ENCODE results near the gene NR2F1-AS1. TPM values are rescaled to one million over a fixed set of nuclear protein-coding genes. Genes with fewer than 3 reads are reported as not detected.

Gene NR2F1-AS1
- total RNA-seq, 1 donor from 2014 or later = 60.7 TPM

- DNase-seq (ENCODE audit: low spot score in 2 of 2) = no peak
- FAIRE-seq = no peak
Measured at GRCh38 chr5:93591323-93591945, 10.4 kb upstream of the NR2F1-AS1 start.

DNA sequence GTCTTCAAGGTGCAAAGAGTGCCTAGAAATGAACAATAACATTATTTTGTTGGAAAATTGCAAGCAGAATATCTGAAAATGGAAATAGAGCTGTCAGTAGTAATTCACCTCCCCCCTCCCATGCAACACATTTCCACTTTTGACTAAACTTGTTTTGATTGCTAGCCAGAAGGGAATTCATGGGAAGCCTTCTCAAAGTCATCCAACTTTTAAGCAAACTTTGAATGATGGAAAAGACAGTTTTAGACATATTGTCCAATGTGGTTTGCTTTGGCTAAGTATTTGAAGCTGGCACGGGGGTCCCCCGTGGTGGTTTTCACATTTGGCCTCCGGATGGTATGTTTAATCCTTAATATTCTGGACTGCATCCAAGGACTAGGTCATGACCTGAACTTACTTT is 9.5 kb upstream of the NR2F1-AS1 start:
- no peak for DNase-seq (ENCODE audit: low spot score in 2 of 2)
- FAIRE-seq = no peak

DNA sequence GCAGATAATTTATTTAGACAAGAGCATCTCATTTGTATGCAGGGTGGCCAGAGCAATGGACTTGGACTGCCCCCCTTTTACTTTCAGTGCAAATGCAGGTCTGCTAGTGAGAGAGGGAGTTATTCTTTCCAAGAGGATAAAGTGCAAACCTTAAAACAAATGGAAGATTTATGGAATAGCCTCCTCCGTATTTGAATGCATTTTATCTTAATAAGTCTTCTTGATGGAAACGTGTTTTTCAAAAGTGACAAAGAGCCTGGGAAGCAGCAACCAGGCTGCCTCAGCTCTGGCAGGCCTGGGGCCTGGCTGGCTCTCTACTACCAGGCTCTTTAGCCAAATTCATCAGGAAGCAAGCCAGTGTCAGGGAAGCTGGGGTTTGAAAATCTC is 8.8 kb upstream of the NR2F1-AS1 start:
- no peak for FAIRE-seq
- DNase-seq (ENCODE audit: low spot score in 2 of 2) = no peak

DNA sequence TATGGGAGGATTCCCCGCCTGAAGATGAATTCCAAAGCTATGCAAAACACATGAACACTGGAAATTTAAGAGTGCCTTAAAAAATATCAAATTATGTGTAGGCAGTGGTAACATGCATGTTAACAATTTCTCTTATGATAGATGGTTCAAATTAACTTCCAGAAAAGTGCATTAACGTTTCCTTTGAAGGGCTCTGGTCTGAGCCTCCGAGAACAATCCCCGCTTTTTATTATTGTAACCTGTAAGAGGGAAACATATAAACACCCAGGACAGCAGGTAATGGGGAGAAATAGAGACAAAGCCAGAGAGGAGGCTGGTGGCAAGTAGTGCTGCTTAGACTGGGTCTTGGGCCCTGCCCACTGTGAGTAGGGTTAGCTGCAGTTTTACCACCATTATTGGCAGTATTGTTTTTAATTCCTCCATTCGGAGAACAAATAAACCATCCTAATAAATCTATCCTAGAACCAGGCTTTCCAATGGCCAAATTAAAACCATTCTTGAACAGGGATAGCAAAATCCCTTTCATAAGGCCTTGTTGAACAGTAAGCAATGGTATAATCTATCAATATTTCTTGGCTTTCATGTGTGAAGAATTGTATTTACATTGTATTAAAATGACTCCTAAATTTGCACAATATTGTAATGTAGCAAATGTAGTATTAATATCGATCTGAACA is 8.3 kb upstream of the NR2F1-AS1 start:
- FAIRE-seq (no peak), DNase-seq (ENCODE audit: low spot score in 2 of 2) (no peak)

DNA sequence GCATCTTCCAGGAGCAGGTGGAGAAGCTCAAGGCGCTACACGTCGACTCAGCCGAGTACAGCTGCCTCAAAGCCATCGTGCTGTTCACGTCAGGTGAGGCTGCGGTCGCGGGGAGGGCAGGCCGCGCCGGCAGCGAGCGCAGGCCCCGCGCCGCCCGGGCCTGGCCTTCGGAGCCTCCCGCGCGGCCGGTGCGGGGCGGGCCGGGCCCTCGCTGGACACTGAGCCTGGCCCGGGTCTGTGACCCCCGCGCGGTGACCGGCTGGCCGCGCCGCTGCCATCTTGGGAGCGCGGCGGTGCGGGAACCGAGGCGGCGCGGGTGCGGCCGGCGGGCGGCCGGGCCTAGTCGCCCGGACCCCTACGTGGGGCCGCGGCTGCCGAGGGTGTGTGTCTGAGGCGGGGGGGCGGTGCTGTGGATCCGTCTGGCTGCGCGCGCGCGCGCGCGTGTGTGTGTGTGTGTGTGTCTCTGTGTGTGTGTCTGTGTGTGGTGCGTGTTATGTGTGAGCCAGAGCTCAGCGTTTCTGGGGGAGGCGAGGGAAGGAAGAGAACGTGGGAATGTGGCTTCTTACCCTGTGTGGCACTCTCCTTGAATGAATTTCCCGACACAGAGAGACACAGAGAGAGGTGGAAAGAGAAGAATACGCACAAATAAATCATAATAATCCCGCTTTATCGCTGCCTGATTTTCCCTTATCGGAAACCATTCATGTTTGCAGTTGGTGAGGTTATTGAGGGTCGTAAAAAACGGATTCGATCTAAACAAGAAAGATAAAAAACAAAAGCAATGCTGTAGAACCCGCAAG is 7.5 kb upstream of the NR2F1-AS1 start:
- FAIRE-seq (no peak), DNase-seq (ENCODE audit: low spot score in 2 of 2) (no peak)

DNA sequence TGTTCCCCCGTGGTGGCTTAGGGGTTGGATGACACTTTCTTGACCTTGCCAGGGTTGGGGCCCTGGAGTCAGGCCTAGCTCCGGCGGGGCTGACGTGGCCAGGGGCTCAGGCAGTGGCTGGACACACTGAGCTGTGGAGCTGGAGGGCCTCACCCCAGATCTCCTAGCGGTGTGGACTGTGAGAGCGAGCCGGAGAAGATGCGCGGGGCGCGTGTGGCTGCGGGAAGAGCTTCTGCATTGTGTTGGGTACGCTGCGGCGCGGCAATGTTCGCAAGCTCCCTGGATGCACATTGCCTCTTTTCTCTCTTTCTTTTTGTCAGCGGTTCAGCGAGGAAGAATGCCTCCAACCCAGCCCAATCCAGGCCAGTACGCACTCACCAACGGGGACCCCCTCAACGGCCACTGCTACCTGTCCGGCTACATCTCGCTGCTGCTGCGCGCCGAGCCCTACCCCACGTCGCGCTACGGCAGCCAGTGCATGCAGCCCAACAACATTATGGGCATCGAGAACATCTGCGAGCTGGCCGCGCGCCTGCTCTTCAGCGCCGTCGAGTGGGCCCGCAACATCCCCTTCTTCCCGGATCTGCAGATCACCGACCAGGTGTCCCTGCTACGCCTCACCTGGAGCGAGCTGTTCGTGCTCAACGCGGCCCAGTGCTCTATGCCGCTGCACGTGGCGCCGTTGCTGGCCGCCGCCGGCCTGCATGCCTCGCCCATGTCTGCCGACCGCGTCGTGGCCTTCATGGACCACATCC is 6.8 kb upstream of the NR2F1-AS1 start:
- no peak for DNase-seq (ENCODE audit: low spot score in 2 of 2)
- FAIRE-seq = no peak

- no peak for DNase-seq (ENCODE audit: low spot score in 2 of 2)
- no peak for FAIRE-seq
Measured at GRCh38 chr5:93586736-93587596, 5.9 kb upstream of the NR2F1-AS1 start.

GRCh38 chr5:93585767-93586385 is 4.9 kb upstream of the NR2F1-AS1 start:
- no peak for FAIRE-seq
- no peak for DNase-seq (ENCODE audit: low spot score in 2 of 2)

DNA sequence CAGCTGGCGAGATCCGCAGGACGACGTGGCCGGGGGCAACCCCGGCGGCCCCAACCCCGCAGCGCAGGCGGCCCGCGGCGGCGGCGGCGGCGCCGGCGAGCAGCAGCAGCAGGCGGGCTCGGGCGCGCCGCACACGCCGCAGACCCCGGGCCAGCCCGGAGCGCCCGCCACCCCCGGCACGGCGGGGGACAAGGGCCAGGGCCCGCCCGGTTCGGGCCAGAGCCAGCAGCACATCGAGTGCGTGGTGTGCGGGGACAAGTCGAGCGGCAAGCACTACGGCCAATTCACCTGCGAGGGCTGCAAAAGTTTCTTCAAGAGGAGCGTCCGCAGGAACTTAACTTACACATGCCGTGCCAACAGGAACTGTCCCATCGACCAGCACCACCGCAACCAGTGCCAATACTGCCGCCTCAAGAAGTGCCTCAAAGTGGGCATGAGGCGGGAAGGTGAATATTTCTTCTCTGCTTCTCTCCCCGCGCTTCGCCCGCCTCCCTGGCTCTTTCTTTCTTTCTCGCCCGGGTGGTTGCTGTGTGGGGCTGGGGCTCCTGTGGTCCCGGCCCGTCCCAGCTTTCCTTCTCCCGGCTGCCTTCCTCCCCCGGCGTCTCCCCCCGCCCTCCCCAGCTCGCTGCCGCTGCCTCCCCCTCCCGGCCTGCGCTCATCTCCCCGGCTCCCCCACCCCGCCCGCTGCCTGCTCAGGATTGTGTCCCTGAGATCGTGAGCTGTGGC is 4.2 kb upstream of the NR2F1-AS1 start:
- FAIRE-seq (no peak), DNase-seq (ENCODE audit: low spot score in 2 of 2) (no peak)

- DNase-seq (ENCODE audit: low spot score in 2 of 2) (no peak), FAIRE-seq (no peak)
Measured at GRCh38 chr5:93584596-93585040, 3.6 kb upstream of the NR2F1-AS1 start.

DNA sequence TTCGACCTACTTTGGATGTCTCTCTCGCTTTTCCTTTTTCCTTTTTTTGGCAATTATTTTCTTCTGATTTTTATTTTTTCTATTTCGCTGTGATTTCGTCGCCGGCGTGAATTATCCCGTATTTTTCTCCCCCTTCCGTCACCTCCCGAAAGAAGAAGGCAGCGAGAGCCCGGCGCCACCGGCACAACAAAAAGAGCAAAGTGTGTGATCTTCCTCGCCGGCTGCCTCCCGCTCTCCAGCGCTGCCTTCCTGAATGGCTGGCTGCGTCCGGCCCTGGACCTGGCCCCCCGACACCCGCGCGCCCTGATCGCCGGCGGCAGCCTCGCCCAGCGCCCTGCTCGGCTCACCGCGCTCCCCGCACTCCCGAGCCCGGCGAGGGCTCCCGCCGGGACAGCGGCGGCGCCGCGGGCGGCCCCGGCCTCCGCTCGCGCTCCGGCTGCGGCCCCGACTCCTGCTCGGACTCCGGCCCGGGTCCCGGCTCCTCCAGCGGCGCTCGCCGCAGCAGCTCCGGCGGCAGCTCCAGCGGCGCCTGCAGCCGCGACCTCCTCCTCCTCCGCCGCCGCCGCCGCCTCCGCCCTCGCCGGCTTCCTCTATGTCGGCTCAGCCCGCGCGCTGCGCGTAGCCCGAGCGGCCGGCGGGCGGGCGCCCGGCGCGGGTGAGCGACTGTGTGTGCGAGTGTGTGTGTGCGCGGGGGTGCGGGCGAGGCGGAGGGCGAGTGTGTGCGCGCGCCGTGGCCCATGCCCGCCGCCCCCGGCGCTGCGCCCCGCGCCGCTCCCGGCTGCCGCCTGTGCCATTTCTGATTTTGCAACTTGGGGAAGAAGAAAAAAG is 3.0 kb upstream of the NR2F1-AS1 start:
- no peak for DNase-seq (ENCODE audit: low spot score in 2 of 2)
- no peak for FAIRE-seq

DNA sequence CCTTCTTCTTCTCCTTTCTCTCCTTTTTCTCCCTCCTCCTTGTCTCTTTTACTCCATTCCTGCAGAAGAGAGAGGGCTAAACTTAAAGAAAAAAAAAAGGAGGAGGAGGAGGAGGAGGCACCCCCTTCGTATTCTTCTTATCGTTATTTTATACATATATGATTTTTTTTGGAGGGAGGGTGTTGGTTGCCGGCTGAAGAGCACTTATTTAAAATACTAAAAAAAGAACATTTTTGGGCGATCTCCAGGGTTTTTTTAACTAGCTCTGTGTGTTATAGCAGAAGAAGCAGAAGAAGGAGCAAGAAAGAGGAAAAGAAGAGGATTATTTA is 2.4 kb upstream of the NR2F1-AS1 start:
- FAIRE-seq (no peak), DNase-seq (ENCODE audit: low spot score in 2 of 2) (no peak)

DNA sequence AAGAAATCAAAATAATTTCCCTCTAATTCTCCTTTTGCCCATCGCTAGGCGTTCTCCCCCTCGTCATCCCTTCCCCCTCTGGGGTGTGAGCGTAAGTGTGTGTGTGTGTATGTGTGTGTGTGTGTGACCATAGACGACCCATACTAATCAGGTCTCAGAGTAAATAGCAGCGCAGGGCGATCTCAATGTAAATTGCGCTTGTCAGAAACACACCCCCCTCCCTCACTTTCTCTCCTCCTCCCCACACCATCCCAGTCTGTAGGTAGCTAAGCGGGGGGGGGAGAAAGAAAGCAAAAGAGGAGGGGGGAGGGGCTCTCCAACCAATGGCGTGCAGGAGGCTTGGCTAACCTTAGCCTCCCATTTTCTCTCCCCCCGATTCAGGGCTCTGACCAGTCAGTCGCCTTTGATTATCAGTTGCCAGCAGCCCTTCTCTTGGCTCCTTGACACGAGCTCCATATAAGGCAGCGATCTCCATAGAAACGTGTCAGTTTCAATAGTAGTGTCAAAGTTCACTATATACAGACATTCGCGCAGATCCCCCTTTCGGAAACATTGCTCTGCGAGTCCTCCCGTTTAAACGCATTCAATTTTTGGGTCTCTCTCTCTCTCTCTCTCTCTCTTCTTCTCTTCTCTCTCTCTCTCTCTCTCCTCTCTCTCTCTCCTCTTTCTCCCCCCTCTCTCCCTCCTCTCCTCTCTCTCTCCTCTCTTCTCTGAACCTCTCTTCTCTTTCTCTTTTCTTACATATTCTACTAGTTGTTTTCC is 1.8 kb upstream of the NR2F1-AS1 start, which contains the start of gene NR2F1:
Gene NR2F1 (plus strand): TSS at position 546 of the 762 bp plus-strand sequence. CDS start 1,802 bp downstream, outside the sequence.
- FAIRE-seq = no peak

DNA sequence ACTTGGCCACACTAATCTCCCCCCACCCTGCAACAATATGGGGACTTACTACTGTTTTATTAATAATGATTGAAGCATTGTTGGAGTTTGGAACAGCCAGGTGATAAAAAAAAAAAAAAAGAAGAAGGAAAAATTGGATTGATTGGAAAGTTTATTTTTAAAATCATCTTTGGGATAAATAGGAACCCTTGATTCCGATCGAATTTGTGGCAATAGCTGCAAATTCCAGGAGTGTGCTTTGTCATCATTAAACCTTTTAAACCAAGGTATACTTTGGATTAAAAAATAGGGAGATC is 1.1 kb upstream of the NR2F1-AS1 start:
- FAIRE-seq (no peak), DNase-seq (ENCODE audit: low spot score in 2 of 2) (peak in 1 of 2 donors; percentile 2)

More for the DNA sequence above, 1.8 kb upstream of the NR2F1-AS1 start, which contains the start of gene NR2F1:
- peak in 1 of 2 donors; percentile 69 for DNase-seq (ENCODE audit: low spot score in 2 of 2)

- FAIRE-seq = no peak
- DNase-seq (ENCODE audit: low spot score in 2 of 2) = peak; percentile 23 to 47
Measured at GRCh38 chr5:93580063-93580926, 724 bp downstream of the NR2F1-AS1 start.

DNA sequence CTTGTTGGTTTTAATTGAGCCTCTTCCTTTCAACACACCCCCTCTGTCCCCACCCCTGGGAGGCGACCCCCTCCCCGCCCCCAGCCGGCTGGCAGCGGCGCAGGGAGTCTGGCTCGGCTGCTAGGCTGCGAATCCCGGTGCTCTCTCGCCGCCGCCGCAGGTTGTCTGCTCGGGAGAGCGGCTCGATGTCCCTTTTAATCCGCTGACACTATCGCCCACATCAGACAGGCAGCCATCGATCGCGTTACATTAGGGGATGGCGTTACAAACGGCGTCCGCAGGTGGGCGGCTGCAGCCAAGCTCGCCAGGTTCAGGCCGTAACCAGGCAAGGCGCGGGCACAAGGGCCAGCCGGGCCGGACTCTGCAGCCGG is 1.3 kb downstream of the NR2F1-AS1 start:
- DNase-seq (ENCODE audit: low spot score in 2 of 2) = peak in 1 of 2 donors; percentile 34
- FAIRE-seq = no peak
